ENCODE measurements around the gene NPTX1. TPM values are rescaled to one million over a fixed set of nuclear protein-coding genes. Genes with fewer than 3 reads are reported as not detected.

NPTX1 gene
- total RNA-seq, 1 donor from 2014 or later, result 23.4 TPM

DNA sequence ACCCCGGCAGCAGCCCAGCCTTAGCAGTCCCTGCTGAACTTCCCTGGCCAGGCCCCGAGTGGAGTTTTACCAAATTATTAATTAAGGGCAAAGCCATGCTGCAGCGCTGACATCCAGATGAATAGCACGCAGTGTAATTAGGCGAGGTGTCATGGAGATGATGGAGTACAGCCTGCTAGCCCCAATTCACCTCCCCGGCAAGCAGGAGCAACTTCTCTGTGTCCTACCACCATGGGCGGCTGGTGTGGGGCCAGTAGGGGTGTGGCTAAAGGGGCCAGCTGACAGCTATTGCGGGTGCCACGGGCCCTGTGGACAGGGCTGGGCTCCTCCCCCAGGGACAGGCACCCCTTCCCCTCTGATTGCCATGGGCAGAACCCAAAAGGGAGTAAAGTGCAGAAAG, 36.9 kb downstream of the NPTX1 start:
- H3K36me3 Mint-ChIP-seq (ENCODE audit: low read depth), result no peaks in the 10 kb centered on the region
- intact Hi-C loops (cut with micrococcal nuclease), result no loop called here
- no peaks in the 10 kb centered on the region for H3K9me3 Mint-ChIP-seq
- H3K4me3 Mint-ChIP-seq, result no peak overlapping the region
- H3K4me1 Mint-ChIP-seq (ENCODE audit: low read depth), result no peaks in the 10 kb centered on the region
- H3K27ac Mint-ChIP-seq, result no peak overlapping the region
- DNase-seq (ENCODE audit: low spot score), result no peak
- peaks cover 4% of the 10 kb centered on the region for H3K27me3 Mint-ChIP-seq (ENCODE audit: insufficient read depth)

DNA sequence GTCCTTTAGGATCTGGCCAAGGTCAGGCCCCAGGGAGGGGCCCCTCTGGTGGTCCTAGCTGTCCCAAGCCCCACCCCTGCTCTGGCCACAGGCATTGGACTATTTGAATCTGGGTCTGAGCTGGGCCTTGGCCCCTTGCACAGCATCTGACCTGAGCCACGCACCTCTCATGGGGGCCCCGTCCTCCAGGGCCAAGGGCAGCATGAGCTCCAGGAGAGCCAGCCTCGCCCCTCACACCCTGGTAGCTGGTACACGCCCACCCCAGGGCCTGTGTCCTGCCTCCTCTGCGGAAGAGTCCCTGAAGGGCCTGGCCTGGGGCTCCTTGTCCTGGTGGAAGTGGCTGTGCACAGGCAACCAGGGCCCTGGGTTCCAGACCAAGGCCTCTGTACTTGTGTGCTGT, 37.6 kb downstream of the NPTX1 start:
- H3K9me3 Mint-ChIP-seq, result no peaks in the 10 kb centered on the region
- no peak overlapping the region for H3K27ac Mint-ChIP-seq
- H3K4me3 Mint-ChIP-seq, result no peak overlapping the region
- no peak for DNase-seq (ENCODE audit: low spot score)
- no peaks in the 10 kb centered on the region for H3K36me3 Mint-ChIP-seq (ENCODE audit: low read depth)
- intact Hi-C loops (cut with micrococcal nuclease), result no loop called here
- no peaks in the 10 kb centered on the region for H3K4me1 Mint-ChIP-seq (ENCODE audit: low read depth)
- H3K27me3 Mint-ChIP-seq (ENCODE audit: insufficient read depth), result peaks cover 4% of the 10 kb centered on the region

DNA sequence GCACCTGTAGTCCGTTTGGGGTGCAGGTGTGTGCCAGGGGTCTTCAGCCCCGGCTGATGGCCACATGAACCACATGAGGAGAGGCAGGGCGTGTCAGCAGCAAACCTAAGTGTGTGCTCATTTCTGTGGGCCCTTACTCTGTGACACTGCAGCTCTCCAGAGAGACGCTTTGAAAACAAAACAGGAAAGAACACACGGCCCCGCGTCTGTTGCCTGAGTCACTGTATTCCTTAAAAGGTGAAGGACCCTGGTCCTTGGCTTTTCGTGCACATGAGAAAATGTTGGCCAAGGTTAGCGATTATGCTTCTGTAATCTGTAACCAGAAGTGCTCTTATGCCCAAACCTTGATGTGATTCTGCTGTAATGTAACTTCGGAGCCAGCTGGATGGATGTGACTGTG, 38.9 kb downstream of the NPTX1 start:
- H3K4me1 Mint-ChIP-seq (ENCODE audit: low read depth), result no peaks in the 10 kb centered on the region
- no peak for DNase-seq (ENCODE audit: low spot score)
- no peaks in the 10 kb centered on the region for H3K9me3 Mint-ChIP-seq
- no peaks in the 10 kb centered on the region for H3K27me3 Mint-ChIP-seq (ENCODE audit: insufficient read depth)
- intact Hi-C loops (cut with micrococcal nuclease), result no loop called here
- no peak overlapping the region for H3K4me3 Mint-ChIP-seq
- H3K27ac Mint-ChIP-seq, result no peak overlapping the region
- H3K36me3 Mint-ChIP-seq (ENCODE audit: low read depth), result no peaks in the 10 kb centered on the region

DNA sequence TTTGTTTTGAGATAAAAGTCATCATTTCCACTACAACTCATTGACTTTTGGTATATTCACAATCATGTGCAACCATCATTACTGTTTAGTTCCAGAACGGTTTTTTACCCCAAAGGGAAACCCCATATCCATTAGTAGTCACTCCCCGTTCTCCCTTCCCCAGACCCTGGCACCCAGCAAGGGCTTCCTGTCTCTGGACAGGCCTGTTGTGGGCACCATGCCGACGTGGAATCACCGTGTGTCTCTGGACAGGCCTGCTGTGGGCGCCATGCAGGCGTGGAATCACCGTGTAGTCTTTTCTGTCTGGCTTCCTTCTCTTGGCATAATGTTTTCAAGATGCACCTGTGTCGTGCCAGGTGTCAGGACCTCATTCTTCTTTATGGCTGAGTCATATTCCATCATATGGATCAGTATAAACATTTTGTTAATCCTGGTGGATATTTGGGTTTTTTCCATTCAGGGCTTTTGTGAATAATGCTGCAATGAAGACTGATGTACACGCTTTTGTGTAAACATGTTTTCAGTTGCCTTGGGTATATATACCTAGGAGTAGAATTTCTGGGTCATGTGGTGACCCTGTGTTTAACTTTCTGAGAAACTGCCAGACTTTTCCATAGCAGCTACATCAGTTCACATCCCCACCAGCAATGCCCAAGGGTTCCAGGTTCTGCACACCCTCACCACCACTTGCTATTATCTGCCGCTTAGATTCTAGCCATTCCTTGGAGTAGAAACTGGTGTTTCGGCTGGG, 42.3 kb downstream of the NPTX1 start:
- no peak for DNase-seq (ENCODE audit: low spot score)
- H3K27ac Mint-ChIP-seq, result no peak overlapping the region
- intact Hi-C loops (cut with micrococcal nuclease), result no loop called here
- H3K9me3 Mint-ChIP-seq, result no peaks in the 10 kb centered on the region
- no peaks in the 10 kb centered on the region for H3K36me3 Mint-ChIP-seq (ENCODE audit: low read depth)
- H3K4me3 Mint-ChIP-seq, result no peak overlapping the region
- no peaks in the 10 kb centered on the region for H3K27me3 Mint-ChIP-seq (ENCODE audit: insufficient read depth)
- H3K4me1 Mint-ChIP-seq (ENCODE audit: low read depth), result no peaks in the 10 kb centered on the region

DNA sequence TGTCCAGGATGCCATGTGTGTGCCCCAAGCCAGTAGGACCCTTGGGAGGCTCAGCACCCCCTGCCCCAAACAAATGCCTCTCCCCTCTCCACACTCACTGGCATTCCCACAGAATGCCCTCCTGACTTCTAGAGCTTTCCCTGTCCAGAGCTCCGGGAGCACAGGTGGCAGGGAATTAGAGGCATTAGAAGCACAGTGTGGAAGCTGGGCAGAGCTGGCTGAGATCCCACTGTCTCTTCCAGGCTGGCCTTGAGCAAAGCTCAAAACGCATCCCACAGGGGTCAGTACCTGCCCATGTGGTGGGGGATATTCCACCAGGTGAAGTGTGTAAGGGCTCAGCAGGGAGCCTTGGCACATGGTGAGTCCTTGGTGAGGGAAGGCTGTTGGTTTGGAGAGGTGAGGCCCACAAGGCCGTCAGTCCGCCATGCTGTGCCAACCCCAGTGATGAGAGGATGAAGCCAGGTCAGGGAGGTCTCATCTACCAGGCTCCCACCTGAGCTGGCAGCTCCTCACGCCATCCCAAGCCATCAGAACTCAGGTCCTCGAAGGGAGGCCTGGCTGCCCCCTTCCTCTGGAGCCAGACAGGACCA, 43.4 kb downstream of the NPTX1 start:
- DNase-seq (ENCODE audit: low spot score), result no peak
- Mint-ChIP-seq H3K9me3 (no peaks in the 10 kb centered on the region), H3K27ac (no peak overlapping the region), H3K4me1 (ENCODE audit: low read depth) (no peaks in the 10 kb centered on the region), H3K4me3 (no peak overlapping the region), H3K36me3 (ENCODE audit: low read depth) (no peaks in the 10 kb centered on the region), H3K27me3 (ENCODE audit: insufficient read depth) (no peaks in the 10 kb centered on the region)
- intact Hi-C loops (cut with micrococcal nuclease), result no loop called here

DNA sequence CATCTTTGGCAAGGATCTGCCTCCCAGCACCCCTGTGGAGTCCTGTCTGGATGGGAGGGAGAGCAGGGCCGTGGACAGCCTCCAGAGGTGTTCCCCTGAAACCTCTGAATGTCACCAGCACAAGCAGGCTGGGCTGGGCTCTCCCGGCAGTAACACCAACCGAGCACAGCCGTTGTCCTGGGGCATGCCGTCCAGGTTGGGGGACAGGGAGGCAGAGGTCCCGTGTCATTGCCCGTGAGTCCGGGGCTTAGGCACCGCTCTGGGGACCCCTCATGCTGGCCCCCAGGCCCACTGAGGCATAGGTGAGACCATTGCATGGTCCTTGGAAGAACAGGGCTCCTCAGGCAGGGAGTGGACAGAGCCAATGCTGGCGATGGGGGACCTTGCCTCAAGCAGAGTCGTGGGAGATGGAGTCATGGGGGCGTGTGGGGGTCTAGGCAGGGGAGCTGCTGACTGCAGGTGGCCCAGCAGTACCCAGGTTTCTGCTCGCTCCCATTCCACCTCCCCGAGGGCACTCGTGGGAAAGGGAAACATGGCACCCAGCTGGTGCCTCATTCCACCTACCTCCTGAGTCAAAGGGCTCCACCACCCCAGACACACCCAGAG, 44.0 kb downstream of the NPTX1 start:
- Mint-ChIP-seq H3K9me3 (no peaks in the 10 kb centered on the region), H3K27me3 (ENCODE audit: insufficient read depth) (no peaks in the 10 kb centered on the region), H3K36me3 (ENCODE audit: low read depth) (no peaks in the 10 kb centered on the region), H3K4me3 (no peak overlapping the region), H3K27ac (no peak overlapping the region), H3K4me1 (ENCODE audit: low read depth) (no peaks in the 10 kb centered on the region)
- intact Hi-C loops (cut with micrococcal nuclease), result no loop called here
- DNase-seq (ENCODE audit: low spot score), result no peak

DNA sequence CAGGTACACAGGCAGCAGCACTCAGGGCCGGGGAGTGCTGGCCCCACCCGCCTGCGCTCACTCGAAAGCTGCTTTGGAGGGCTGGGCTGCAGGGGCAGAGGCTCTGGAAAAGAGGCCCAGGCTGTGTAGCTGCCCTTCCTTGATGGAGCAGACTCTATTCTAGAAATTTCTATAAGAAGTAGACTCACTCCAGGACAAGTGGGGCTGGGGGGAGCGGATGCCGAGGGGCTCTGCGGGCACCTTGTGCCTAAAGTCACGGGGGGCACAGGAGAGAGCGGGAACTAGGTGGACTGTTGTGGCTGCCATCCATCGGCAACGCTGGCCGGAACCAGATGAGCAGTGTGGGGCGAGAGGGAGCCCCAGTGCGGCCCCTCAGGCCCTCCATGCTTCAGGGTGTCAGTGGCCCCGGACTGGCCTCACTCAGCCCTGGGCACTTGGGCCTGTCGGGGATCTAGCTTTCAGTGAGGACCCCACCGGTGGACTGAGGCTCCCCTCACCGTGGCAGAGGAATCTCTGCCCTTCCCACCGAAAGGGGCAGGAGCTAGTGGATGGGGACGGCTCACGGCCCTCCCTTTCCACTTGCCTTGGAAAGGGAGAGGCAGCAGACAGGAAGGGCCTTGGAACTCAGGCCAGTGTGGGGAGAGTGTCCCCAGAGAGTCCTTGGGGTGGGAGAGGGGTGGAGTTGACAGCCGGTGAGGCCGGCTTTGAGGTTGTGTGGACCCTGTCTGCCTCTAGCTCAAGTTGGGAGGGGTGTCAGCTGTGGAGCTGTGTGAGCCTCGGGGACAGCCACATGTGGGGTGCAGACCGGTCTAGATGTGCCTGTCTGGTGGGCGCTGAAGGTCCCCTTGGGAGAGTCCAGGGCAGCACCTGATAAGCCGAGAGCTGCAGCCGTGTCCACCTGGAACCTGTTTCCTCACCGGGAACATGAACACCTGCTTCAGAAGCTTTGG, 44.9 kb downstream of the NPTX1 start:
- intact Hi-C loops (cut with micrococcal nuclease), result no loop called here
- Mint-ChIP-seq H3K36me3 (ENCODE audit: low read depth) (no peaks in the 10 kb centered on the region), H3K27me3 (ENCODE audit: insufficient read depth) (no peaks in the 10 kb centered on the region), H3K9me3 (no peaks in the 10 kb centered on the region), H3K4me3 (no peak overlapping the region), H3K27ac (no peak overlapping the region), H3K4me1 (ENCODE audit: low read depth) (peaks cover 5% of the 10 kb centered on the region)
- no peak for DNase-seq (ENCODE audit: low spot score)

DNA sequence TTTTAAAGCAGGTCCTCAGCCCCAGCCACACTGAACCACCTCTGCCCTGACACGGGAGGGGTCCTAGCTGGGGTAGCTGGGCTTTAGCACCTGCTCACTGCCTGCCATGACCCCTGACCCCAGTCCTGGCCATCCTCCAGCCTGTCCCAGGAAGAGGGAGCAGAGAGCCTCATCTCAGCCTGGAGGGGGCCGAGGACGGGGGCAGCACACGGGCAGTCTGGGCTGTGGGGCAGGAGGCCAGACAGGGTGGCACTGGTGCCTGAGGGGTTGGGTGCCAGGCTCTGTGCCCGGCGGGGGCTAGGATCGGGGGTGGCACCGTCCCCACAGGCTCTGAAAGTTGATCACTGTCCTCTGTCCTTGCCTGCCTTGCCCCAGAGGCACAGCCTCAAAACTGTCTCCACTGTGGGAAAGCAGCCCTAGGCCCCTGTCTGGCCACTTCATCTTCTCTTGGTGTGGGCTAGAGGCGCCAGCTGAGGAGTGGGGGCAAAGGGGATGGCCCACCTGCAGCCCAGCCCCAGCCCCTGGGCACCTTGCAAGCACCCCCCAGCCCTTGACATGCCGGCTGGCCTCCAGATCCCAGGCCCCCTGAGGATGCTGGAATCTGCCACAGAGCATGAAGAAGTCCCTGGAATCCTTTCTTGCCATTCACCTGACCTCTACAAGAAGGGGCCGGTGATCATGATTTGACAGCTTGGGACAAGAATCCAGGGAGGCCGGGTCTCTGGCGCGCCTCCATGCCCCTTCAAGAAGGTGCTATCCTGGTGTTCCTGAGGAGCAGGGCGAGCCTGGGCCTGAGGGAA, 45.8 kb downstream of the NPTX1 start:
- Mint-ChIP-seq H3K27me3 (ENCODE audit: insufficient read depth) (no peaks in the 10 kb centered on the region), H3K4me3 (no peak overlapping the region), H3K36me3 (ENCODE audit: low read depth) (no peaks in the 10 kb centered on the region), H3K4me1 (ENCODE audit: low read depth) (peaks cover 12% of the 10 kb centered on the region), H3K27ac (no peak overlapping the region), H3K9me3 (no peaks in the 10 kb centered on the region)
- DNase-seq (ENCODE audit: low spot score), result no peak
- intact Hi-C loops (cut with micrococcal nuclease), result no loop called here

DNA sequence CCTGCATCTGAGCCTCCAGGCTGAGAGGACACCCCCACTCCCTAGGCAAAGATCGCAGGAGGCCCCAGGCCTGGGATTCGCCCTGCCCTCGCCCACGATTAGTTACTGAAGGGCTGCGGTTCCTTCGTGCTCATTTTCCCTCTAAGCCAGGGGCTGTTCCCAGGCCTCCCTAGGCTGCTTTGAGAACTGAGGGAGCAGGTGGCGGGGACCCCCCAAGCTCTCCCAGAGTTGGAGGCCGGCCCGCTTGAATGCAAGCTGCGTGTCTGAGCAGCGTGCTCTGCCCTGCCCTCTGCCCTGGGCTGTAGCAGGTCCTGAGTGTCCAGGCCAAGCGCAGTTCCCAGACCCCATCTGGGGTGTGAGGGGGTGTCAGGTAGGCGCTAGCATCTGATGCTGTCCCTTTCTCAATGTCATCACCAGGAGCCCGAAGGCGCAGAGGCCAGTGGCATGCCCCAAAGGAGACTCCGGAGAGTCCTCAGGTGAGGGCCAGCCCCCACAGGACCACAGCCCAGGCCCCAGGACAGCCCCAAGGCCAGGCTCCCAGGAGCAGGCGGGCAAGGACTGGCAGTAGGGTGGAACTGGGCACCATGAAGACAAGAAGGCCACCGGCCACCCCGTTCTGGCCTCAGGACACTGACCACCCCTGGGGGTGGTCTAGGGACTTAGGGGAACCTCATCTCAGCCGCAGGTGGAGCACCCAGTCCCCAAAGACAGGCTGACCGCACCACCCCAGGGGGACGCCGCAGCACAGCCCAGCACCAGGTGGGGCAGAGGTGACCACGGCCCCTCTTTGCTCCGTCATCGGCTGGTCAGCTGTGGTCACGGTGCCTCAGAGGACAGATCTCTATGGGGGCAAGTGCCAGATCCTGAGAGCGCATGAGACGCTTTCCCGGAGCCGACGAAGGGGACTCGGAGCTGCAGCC, 46.8 kb downstream of the NPTX1 start:
- Mint-ChIP-seq H3K9me3 (no peaks in the 10 kb centered on the region), H3K4me1 (ENCODE audit: low read depth) (peaks cover 12% of the 10 kb centered on the region), H3K27me3 (ENCODE audit: insufficient read depth) (no peaks in the 10 kb centered on the region), H3K36me3 (ENCODE audit: low read depth) (no peaks in the 10 kb centered on the region), H3K27ac (no peak overlapping the region), H3K4me3 (no peak overlapping the region)
- no peak for DNase-seq (ENCODE audit: low spot score)
- intact Hi-C loops (cut with micrococcal nuclease), result no loop called here

DNA sequence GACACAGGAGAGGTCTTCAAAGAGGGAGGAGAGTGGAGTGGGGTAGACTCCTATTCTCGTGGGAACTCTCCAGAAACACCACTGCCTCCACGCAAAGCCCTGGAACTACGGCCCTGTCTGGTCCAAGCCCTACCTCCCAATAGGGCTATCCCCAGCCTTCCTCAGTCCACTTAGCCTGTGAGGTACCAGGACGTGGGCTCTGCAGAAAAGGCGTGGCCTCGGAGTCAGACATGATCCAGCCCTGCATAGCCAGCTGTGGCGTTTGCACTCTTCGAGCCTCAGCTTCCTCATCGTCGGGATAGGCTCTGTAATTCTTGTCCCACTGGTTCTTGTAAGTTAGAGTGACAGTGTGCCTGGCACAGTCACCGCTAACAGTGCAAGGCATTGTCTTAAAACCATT, 47.6 kb downstream of the NPTX1 start:
- H3K4me3 Mint-ChIP-seq, result no peak overlapping the region
- no peaks in the 10 kb centered on the region for H3K36me3 Mint-ChIP-seq (ENCODE audit: low read depth)
- peaks cover 12% of the 10 kb centered on the region for H3K4me1 Mint-ChIP-seq (ENCODE audit: low read depth)
- H3K9me3 Mint-ChIP-seq, result no peaks in the 10 kb centered on the region
- no peak for DNase-seq (ENCODE audit: low spot score)
- intact Hi-C loops (cut with micrococcal nuclease), result no loop called here
- no peak overlapping the region for H3K27ac Mint-ChIP-seq
- H3K27me3 Mint-ChIP-seq (ENCODE audit: insufficient read depth), result peaks cover 2% of the 10 kb centered on the region

DNA sequence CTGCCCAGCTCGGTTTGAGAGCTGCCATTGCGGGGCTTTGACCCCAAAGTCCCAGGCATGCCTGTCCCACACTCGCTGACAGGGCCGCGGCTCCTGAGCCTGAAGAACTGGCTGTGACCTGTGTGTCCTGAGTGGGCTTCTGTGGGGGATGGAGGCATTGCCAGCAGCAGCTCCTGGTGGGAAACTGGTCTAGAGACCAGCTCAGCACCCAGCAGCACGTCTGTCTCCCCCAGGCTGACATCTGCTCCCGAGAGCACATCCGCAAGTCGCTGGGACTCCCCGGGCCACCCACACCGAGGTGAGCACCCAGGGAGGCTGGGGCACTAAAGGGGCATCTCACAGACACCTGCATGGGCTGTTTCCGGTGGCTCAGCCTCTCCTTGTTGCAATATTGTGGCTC, 48.0 kb downstream of the NPTX1 start:
- intact Hi-C loops (cut with micrococcal nuclease), result no loop called here
- no peaks in the 10 kb centered on the region for H3K36me3 Mint-ChIP-seq (ENCODE audit: low read depth)

More for the DNA sequence above, 48.0 kb downstream of the NPTX1 start:
- DNase-seq (ENCODE audit: low spot score), result no peak
- Mint-ChIP-seq H3K27me3 (ENCODE audit: insufficient read depth) (peaks cover 2% of the 10 kb centered on the region), H3K9me3 (no peaks in the 10 kb centered on the region), H3K4me3 (no peak overlapping the region), H3K27ac (no peak overlapping the region), H3K4me1 (ENCODE audit: low read depth) (peaks cover 12% of the 10 kb centered on the region)

Data from activated T-helper 1 cell treated with anti-CD3 and anti-CD28 coated beads, Interleukin-12 subunit alpha, Interleukin-12 subunit beta, Interleukin-2, Interleukin-4 antibody, amounts not matched to agents 30 ng/mL and 10 ng/mL and 1 ng/mL, durations not matched to agents 14 hours and 24 hours and 36 hours (primary cell).